ENCODE data around the gene PYGM. TPM values are rescaled to one million over a fixed set of nuclear protein-coding genes. Genes with fewer than 3 reads are reported as not detected.

Gene PYGM
- total RNA-seq, 1 donor, result 1.7 TPM

- no peak for TF ChIP-seq CTCF (IDR thresholded peaks at IDR 0.05; ENCODE audit: insufficient read depth, low read depth, low read length)
- DNase-seq (ENCODE audit: low read depth), result no peak
- H3K4me3 ChIP-seq (ENCODE audit: low read depth, low read length), result no peak overlapping the region
These were observed 30.7 kb upstream of the PYGM start for GRCh38 chr11:64790205-64791095.

GRCh38 chr11:64789331-64790204, 29.8 kb upstream of the PYGM start:
- no peak for TF ChIP-seq CTCF (IDR thresholded peaks at IDR 0.05; ENCODE audit: insufficient read depth, low read depth, low read length)
- DNase-seq (ENCODE audit: low read depth), result no peak
- no peak overlapping the region for H3K4me3 ChIP-seq (ENCODE audit: low read depth, low read length)

GRCh38 chr11:64788321-64789215, 28.8 kb upstream of the PYGM start:
- no peak for DNase-seq (ENCODE audit: low read depth)
- H3K4me3 ChIP-seq (ENCODE audit: low read depth, low read length), result no peak overlapping the region
- no peak for TF ChIP-seq CTCF (IDR thresholded peaks at IDR 0.05; ENCODE audit: insufficient read depth, low read depth, low read length)

- TF ChIP-seq CTCF (IDR thresholded peaks at IDR 0.05; ENCODE audit: insufficient read depth, low read depth, low read length), result peak; percentile 82
- no peak overlapping the region for H3K4me3 ChIP-seq (ENCODE audit: low read depth, low read length)
- DNase-seq (ENCODE audit: low read depth), result peak; percentile 40
These were observed 27.9 kb upstream of the PYGM start for GRCh38 chr11:64787526-64788320.

- DNase-seq (ENCODE audit: low read depth), result no peak
- TF ChIP-seq CTCF (IDR thresholded peaks at IDR 0.05; ENCODE audit: insufficient read depth, low read depth, low read length), result no peak
- no peak overlapping the region for H3K4me3 ChIP-seq (ENCODE audit: low read depth, low read length)
These were observed 26.5 kb upstream of the PYGM start for GRCh38 chr11:64786308-64786707.

All from fibroblast of villous mesenchyme (primary cell).